Gastrocnemius medialis (tissue), 4 donors: Measurements from ENCODE around the gene CLEC18C. TPM values are rescaled to one million over a fixed set of nuclear protein-coding genes. Genes with fewer than 3 reads are reported as not detected.
A peak's percentile ranks its signal among the peaks of the same experiment; 100 is the strongest.
"Not testable (repeated sequence)": the region's sequence is repeated elsewhere in the genome, so short reads cannot be mapped to it uniquely, and the experiment has no call there.

Experiments used
- ATAC-seq, 2 donors: fragments of 150-250 bp; one replicate each; pipeline ENCODE4 v1.9.1; 2016
- DNase-seq, 2 donors: peaks; one replicate each; pipeline ENCODE4 v3.0.0-alpha.2; 2019
- H3K27ac ChIP-seq, 4 donors: fragments of 200-600 bp; sonication (generic); 1 replicate in 1 of 4; 2 replicates in 3 of 4; pipeline ENCODE4 v1.5.1; 2016 to 2018; ENCODE audit warnings: mild to moderate bottlenecking in 2 of 4, moderate library complexity in 1 of 4
- H3K27me3 ChIP-seq, 3 donors: fragments of 200-600 bp; sonication (generic) in 2 of 3; 1 replicate in 1 of 3; 2 replicates in 2 of 3; pipeline versions ENCODE4 v1.5.1 to v1.6.0; 2016 to 2019; ENCODE audit warnings: mild to moderate bottlenecking in 1 of 3, moderate library complexity in 1 of 3
- H3K36me3 ChIP-seq, 2 donors: fragments of 200-600 bp; sonication (generic) in 1 of 2; one replicate each; pipeline ENCODE4 v1.5.1; 2017 to 2018
- H3K4me1 ChIP-seq, 2 donors: fragments of 200-600 bp; sonication (generic) in 1 of 2; one replicate each; pipeline ENCODE4 v1.5.1; 2016 to 2017; ENCODE audit warnings: mild to moderate bottlenecking in 2 of 2
- H3K4me3 ChIP-seq, 4 donors: fragments of 200-600 bp; sonication (generic) in 3 of 4; 1 replicate in 1 of 4; 2 replicates in 3 of 4; pipeline ENCODE4 v1.5.1; 2016 to 2019; ENCODE audit warnings: mild to moderate bottlenecking in 2 of 4
- H3K9me3 ChIP-seq, 3 donors: fragments of 200-600 bp; sonication (generic) in 2 of 3; 1 replicate in 1 of 3; 2 replicates in 2 of 3; pipeline ENCODE4 v1.5.1; 2016 to 2019
- CTCF ChIP-seq, 5 experiments: fragments of 450-650 bp in 3 of 5; fragments of 200-600 bp in 2 of 5; sonication (generic) in 2 of 5; IDR thresholded peaks in 4 of 5; conservative IDR thresholded peaks in 1 of 5; 1 replicate in 4 of 5; 2 replicates in 1 of 5; pipeline ENCODE4 v1.5.1; 2016 to 2019; ENCODE audit warnings: antibody characterized with exemption in 5 of 5, mild to moderate bottlenecking in 3 of 5, moderate library complexity in 3 of 5
- POLR2A ChIP-seq, 2 donors: fragments of 450-650 bp; IDR thresholded peaks; one replicate each; pipeline ENCODE4 v1.6.1; 2017; ENCODE audit warnings: antibody characterized with exemption in 2 of 2, mild to moderate bottlenecking in 2 of 2, moderate library complexity in 2 of 2
- in situ Hi-C, 4 donors: fragments of 200-750 bp; cut with MboI; loops; one replicate each; pipeline versions ENCODE4 v1.15.0 to v1.8.0; 2017; ENCODE audit warnings: low sequenced_read_pairs in 4 of 4
- intact Hi-C: fragments of 100-400 bp; cut with DNase I; formaldehyde crosslinking; loops from one replicate; pipeline ENCODE4 v1.15.1; 2023; ENCODE audit warnings: low total_unique reads
- total RNA-seq, 4 donors: library from RNA; depleted of rRNA; stranded (reverse); fragments of >200 nt; gene quantifications; one replicate each; pipeline versions ENCODE4 v1.1.0 to v1.2.3, GENCODE V29; 2016

The CLEC18C gene
- total RNA-seq, 4 donors from 2014 or later, result 0.18 to 0.49 (median 0.41) TPM; not detected in 1

GRCh38 chr16:70162041-70162451 lies 11.5 kb upstream of the CLEC18C start:
- H3K4me3 ChIP-seq, result no peak overlapping the region
- in situ Hi-C loops, result no loop called here
- DNase-seq (no peak), ATAC-seq (no peak)
- peaks cover 0 to 55% of the 10 kb centered on the region in 2 donors for H3K36me3 ChIP-seq
- TF ChIP-seq POLR2A (IDR thresholded peaks at IDR 0.05), result no peak
- no peak for TF ChIP-seq CTCF (IDR thresholded peaks at IDR 0.05 in 4 of 5, conservative IDR thresholded peaks at IDR 0.05 in 1 of 5)
- H3K27me3 ChIP-seq, result no peaks in the 10 kb centered on the region
- no peaks in the 10 kb centered on the region for H3K4me1 ChIP-seq
- no peak overlapping the region for H3K27ac ChIP-seq
- intact Hi-C loops, result no loop called here
- no peaks in the 10 kb centered on the region for H3K9me3 ChIP-seq

GRCh38 chr16:70163596-70163995 lies 10.0 kb upstream of the CLEC18C start:
- peaks cover 0 to 39% of the 10 kb centered on the region in 2 donors for H3K36me3 ChIP-seq
- DNase-seq (no peak), ATAC-seq (no peak)
- no peaks in the 10 kb centered on the region for H3K4me1 ChIP-seq
- H3K4me3 ChIP-seq, result no peak overlapping the region
- TF ChIP-seq POLR2A (IDR thresholded peaks at IDR 0.05) (no peak), CTCF (IDR thresholded peaks at IDR 0.05 in 4 of 5, conservative IDR thresholded peaks at IDR 0.05 in 1 of 5) (no peak)
- in situ Hi-C loops (no loop called here), intact Hi-C loops (no loop called here)
- no peaks in the 10 kb centered on the region for H3K9me3 ChIP-seq
- no peaks in the 10 kb centered on the region for H3K27me3 ChIP-seq
- H3K27ac ChIP-seq, result no peak overlapping the region

- DNase-seq, ATAC-seq, H3K27me3 ChIP-seq, in situ Hi-C loops, H3K9me3 ChIP-seq, H3K4me1 ChIP-seq, H3K27ac ChIP-seq, H3K4me3 ChIP-seq, H3K36me3 ChIP-seq, intact Hi-C loops: not testable (repeated sequence)
These were observed 6.9 kb upstream of the CLEC18C start for GRCh38 chr16:70166688-70167087.

- H3K9me3 ChIP-seq, ATAC-seq, intact Hi-C loops, H3K36me3 ChIP-seq, H3K27me3 ChIP-seq, H3K4me1 ChIP-seq, H3K4me3 ChIP-seq, in situ Hi-C loops, DNase-seq, H3K27ac ChIP-seq: not testable (repeated sequence)
These were observed 329 bp downstream of the CLEC18C start for GRCh38 chr16:70173916-70174315.

GRCh38 chr16:70174387-70174932 lies 873 bp downstream of the CLEC18C start:
- H3K4me1 ChIP-seq, ATAC-seq, intact Hi-C loops, in situ Hi-C loops, DNase-seq, H3K9me3 ChIP-seq, H3K27ac ChIP-seq, H3K36me3 ChIP-seq, H3K4me3 ChIP-seq, H3K27me3 ChIP-seq: not testable (repeated sequence)

GRCh38 chr16:70187858-70188607 lies 14.4 kb downstream of the CLEC18C start:
- intact Hi-C loops, in situ Hi-C loops, H3K9me3 ChIP-seq, H3K4me1 ChIP-seq, H3K27me3 ChIP-seq, H3K36me3 ChIP-seq, DNase-seq: not testable (repeated sequence)
- Histone ChIP-seq H3K4me3 (peak overlapping the region in 3 of 4 donors; percentile 41 to 57 (median 45)), H3K27ac (peak overlapping the region in 3 of 4 donors; percentile 34 to 68 (median 55))
- peak; percentile 79 to 88 for ATAC-seq

GRCh38 chr16:70188608-70188915 lies 15.0 kb downstream of the CLEC18C start:
- H3K9me3 ChIP-seq, H3K36me3 ChIP-seq, H3K27me3 ChIP-seq, in situ Hi-C loops, DNase-seq, intact Hi-C loops, H3K4me1 ChIP-seq: not testable (repeated sequence)
- Histone ChIP-seq H3K4me3 (peak overlapping the region in 3 of 4 donors; percentile 41 to 57 (median 45)), H3K27ac (peak overlapping the region in 3 of 4 donors; percentile 28 to 68 (median 55))
- peak; percentile 60 to 67 for ATAC-seq

- H3K4me3 ChIP-seq, DNase-seq, ATAC-seq, H3K4me1 ChIP-seq, in situ Hi-C loops, intact Hi-C loops, H3K36me3 ChIP-seq, H3K27me3 ChIP-seq, H3K9me3 ChIP-seq, H3K27ac ChIP-seq: not testable (repeated sequence)
These were observed 17.0 kb downstream of the CLEC18C start for GRCh38 chr16:70190574-70190973.

- in situ Hi-C loops, H3K27me3 ChIP-seq, H3K4me3 ChIP-seq, DNase-seq, H3K4me1 ChIP-seq, H3K9me3 ChIP-seq, H3K27ac ChIP-seq, intact Hi-C loops, H3K36me3 ChIP-seq: not testable (repeated sequence)
- peak in 1 of 2 donors; percentile 33 for ATAC-seq
These were observed 23.2 kb downstream of the CLEC18C start for GRCh38 chr16:70196683-70197300.

GRCh38 chr16:70197611-70198010 lies 24.0 kb downstream of the CLEC18C start:
- H3K36me3 ChIP-seq, H3K4me3 ChIP-seq, DNase-seq, ATAC-seq, in situ Hi-C loops, intact Hi-C loops, H3K27ac ChIP-seq, H3K9me3 ChIP-seq, H3K4me1 ChIP-seq, H3K27me3 ChIP-seq: not testable (repeated sequence)
